ENCODE measurements around the gene CIBAR2.

The CIBAR2 gene

DNA sequence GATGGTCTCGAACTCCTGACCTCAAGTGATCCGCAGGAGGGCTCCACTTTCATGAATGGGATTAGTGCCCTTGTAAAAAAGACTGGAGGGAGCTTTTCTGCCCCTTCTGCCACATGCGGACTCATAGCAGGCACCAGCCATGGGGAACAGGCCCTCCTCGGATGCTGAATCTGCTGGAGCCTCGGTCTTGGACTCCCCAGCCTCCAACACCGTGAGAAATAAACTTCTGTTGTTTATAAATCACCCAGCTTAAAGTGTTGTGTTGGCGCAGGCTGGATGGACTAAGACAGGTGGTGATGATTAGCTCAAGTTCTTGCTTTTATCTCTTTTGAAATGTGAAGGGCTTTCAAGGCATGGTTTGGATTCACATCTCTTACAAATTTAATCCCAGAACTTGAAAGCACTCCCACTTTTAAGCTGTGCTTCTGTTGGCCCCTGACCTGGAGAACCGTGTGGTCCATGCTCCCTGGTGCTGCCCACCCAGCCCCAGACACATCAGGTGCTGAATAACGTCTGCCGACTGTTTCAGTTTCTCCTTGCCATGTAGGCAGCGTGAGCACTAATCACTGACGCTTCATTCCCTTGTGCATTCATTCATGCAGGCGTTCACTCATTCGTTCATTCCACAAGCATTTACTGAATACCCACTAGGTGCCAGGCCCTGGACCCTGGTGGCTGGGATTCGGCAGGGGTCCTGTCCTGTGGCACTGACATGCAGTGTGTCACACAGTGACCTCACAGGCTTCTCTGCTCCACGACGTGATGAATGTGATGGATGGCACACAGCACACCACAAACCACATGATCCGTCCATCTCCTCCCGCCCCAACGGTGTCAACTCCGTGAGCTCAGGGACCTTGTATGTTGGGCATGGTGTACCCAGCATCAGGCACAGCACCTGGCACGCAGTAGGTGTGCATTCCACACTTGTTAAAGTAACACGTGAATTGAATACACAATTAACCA, 8.9 kb downstream of the CIBAR2 start:
- DNase-seq (ENCODE audit: low read depth in 2 of 2): no peak

DNA sequence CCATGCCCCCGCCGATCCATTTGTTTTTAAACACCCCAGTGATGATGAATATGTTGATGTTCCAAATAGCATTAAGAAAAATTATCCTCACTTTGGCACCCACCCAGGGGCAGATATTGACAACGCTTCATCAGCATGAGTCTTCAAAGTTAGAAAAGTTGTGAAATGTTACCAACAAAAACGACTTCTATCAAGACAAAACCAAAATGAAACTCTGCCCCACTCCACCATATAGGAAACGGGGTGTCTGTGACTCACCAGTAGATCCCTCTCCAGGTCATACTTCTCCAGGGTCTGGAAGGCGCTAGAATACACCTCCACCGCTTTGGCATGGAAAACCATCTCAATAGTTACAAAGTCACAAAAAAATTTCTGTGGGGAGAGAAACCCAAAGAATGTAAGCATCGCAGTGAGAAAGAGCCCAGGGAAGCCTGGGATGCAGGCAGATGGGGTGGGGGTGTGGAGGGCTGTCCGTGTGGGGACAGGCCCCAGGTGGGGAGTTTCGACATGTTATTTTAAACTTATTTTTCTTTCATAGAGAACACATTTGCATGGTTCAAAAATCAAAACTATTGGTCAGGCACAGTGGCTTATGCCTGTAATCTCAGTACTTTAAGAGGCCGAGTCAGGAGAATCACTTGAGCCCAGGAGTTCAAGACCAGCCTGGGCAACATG, 10.2 kb downstream of the CIBAR2 start:
- DNase-seq (ENCODE audit: low read depth in 2 of 2): no peak

DNA sequence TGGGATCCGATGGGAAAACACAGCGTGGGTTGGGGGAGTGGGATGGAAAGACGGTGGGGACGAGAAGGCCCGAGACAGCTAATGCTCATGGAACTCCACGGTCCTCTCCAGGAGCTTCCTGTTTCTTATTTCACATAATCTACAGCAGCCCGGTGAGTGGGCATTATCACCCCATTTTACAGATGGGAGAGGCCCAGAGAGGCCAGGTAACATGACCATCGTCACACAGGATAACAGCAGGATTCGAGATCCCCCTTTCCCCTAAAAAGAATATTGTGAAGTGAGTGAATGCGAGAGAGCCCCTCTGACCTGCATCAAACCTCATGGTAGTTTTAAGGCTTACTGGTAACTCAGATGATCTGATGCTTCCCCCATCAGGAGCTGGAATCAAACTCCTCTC, 12.0 kb downstream of the CIBAR2 start:
- DNase-seq (ENCODE audit: low read depth in 2 of 2): no peak

DNA sequence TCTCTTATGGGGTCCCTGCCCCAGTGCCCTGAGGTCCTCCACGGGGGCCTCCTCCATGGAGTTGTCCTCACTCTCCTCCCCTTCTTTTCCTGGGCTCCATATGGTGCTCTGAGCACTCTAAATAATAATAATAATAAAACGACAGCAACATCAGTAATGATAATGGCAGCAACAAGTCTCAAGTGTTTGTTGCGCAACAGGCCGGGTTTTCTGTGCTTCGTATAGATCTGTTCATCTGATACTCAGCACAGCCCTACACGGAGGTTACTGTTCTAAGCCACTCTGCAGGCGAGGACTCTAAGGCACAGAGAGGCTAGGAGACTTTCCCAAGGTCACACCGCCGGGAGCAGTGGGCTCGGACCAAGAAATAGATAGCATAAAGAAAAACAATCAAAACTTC, 13.7 kb downstream of the CIBAR2 start:
- DNase-seq (ENCODE audit: low read depth in 2 of 2): no peak

DNA sequence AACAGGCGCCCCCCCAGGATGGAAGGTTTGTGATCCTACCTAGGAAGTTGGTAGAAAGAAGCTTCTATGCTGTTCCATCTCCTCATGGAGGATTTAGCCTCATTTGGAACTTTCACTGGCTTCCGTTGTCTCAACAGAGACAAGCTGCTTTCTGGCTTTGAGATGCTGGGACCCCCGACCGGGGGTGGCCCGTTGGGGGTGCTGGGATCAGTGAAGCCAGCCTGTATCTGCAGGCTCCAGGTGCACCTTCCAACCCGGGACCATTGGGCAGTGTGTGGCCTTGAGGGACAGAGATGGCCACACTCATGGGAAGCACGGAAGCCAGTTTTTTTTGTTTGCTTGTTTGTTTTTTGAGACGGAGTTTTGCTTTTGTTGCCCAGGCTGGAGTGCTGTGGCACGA, 15.4 kb downstream of the CIBAR2 start:
- DNase-seq (ENCODE audit: low read depth in 2 of 2): no peak

DNA sequence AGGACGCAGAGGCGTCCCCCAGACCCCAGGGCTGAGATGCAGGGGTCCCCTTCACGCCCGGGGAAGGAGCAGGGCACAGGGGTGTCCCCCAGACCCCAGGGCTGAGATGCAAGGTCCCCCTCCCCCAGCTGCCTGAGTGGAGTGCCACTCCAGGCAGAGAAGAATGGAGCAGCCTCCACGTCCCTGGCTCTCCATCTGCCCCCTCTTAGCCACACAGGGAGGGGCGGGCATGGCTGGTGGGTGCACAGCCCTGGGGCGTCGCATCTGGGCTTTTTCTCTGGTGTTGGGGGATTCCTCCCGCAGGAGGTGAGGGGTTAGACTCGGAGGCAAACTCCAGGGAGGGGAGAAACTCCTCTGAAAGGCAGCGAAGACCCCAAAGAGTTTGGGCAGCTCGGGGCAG, 17.5 kb downstream of the CIBAR2 start:
- no peak for DNase-seq (ENCODE audit: low read depth in 2 of 2)

DNA sequence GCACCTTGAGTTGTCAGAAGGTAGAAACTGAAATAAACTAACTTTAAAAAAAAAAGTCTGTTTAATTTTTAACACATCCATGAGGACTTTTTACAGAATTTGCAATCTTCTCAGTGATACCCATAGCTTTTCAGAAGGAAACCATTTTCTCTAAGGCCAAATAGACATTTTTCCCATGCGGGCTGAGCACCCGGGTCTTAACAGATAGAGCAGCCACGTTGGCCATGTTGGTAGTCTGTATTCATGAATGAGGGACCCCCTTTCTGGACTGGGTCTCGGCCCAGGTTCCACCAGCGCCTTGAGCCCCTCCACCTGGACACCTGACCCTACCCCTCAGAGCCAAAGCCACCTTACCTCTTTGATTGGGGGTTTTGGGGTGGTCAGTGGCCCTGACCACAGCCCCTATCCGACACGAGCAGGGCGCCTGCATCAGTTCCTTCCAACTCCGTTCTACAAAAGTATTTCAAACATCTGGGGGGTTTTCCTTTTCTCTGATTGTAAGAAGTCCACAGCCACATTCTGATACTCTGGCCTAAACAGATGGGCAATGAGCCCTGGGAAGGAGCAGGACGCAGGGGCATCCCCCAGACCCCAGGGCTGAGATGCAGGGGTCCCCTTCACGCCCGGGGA, 18.0 kb downstream of the CIBAR2 start:
- no peak for DNase-seq (ENCODE audit: low read depth in 2 of 2)

DNA sequence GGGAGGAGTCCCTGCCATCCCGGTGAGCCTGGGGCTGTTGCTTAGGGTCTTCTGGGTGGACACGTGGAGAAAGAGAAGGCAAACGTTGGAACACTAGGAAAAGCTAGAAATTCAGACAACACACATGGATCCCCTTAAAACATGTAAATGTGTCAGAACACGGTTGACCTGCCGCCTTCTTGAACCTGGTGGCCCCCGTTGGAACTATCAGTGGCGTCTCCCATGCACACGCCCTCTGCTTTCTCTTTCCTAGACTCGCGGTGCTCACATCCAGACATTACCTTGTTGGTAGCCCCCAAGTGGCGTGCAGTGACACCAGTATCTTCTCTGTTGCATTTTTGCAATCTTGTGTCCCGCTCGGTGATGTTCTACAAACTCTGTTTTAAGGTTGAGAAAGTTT, 18.6 kb downstream of the CIBAR2 start:
- no peak for DNase-seq (ENCODE audit: low read depth in 2 of 2)

DNA sequence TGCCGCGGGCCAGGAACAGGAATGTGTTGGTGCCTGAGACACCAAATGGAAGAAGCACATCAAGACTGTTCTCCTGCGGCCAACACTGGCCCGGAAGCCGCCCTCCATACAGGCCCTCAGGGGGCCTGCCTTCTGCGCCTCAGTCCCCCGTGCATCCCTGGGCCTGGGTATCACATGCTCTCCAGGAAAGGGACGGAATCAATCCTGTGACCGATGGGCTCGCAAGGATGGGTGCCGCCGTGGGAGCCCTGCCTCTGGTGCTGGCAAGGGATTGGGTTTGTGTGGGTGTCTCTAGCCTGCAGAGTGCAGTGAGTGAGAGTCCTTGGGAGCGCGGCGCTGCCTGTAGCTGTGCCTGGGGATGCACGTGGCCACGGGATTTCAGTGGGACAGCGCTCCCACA, 19.4 kb downstream of the CIBAR2 start:
- DNase-seq (ENCODE audit: low read depth in 2 of 2): no peak

DNA sequence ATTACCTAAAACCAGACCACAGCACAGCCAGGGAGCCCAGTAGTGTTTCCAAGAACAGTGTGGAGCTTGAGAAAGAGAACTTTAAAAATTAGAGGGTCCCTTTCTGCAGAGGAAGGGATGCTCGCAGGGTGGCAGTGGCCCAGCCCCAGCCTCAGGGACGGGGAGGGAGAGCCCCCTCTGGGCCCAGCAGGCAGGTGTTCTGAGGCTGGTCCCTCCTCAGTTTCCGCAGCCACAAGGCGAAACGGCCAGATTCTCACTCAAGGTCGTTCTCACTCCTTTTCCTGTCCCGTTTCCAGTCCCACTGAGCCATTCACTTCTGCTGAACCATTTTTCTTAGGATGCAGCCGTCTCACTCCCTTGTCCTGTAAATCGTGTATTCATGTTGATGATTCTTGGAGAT, 20.0 kb downstream of the CIBAR2 start:
- DNase-seq (ENCODE audit: low read depth in 2 of 2): no peak

DNA sequence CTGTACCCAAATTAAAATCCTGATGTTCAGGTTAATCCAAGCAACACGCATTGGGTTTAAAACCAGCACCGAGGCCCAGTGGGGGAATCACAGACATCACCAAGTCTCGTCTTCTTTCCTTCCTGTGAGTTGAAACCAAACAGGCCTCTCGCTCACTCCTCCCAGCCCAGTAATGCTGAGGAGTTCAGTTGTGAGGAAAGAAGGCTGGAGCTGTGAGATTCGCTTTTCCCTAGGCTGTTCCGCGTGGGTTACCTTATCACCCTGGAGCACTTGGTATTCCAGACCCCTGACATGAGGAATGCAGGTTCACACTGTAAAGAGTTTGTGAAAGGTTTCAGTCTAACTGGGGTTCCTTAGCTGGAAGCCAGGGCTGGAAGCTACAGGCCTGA, 20.8 kb downstream of the CIBAR2 start:
- DNase-seq (ENCODE audit: low read depth in 2 of 2): no peak

DNA sequence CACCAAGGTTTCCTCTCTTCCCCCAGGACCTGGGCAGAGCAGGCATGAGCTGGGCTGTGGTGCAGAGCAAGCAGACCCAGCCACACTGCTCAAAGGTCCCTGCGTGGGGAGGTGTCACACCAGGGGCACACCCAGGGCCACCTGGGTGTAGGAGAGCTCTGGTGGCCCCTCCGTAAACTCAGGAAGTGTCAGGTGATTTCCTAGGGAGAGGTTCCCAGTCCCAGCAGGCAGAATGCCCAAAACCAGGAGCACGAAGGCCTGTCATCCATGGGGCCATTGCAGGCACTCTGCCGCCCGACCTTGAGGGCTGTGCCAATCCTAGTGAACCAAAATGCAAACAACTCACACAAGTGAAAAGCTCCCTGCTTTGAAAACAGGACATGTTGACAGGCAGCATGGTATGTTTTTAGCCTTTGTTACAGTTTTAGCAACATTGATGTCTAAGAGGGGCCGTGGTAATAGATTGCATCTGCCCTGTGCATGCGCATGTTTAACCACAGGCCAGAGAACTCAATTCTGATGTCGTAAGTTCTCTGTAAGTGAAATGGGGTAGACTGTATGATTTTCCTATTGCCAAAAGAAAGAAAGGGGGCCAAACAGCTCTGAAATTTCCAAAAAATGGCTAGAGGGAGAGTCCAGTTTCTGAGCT, 21.3 kb downstream of the CIBAR2 start:
- no peak for DNase-seq (ENCODE audit: low read depth in 2 of 2)

DNA sequence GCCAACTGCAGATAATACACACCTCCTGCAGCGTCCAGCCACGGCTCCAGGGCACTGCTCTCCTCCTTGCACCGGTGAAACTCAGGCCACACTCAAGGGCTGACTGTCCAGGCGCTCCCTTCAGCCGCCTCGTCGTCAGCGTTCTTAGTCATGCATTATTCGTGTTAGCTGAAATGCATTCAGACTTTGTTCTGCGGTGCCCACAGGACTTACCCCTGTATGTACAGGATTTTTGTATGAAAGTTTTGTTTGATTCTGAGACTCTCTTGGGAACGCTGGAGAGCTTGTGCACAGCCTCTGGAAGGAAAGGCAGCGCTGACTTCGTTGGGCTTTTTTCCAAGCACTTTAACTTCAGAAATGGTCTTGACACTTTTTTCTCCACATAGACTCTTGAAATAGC, 22.1 kb downstream of the CIBAR2 start:
- no peak for DNase-seq (ENCODE audit: low read depth in 2 of 2)

DNA sequence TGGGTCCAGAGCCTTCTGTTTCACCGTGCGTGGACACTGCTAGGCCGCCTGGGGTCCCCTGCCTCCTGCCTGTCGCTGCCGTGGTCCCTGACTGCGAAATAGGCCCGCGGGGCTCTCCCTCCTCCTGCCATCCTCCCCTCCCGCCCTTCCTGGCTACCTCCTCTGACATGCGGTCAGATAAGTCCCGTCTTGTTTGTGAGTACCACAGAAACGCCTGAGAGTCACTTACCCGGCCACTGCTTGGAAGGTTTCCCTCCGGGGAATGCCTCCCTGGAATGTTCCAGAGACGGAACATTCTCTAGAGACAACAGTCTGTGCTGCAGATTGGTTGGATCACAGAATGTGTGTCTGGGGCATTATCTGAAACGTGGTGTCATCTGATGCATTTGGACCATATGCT, 22.7 kb downstream of the CIBAR2 start:
- no peak for DNase-seq (ENCODE audit: low read depth in 2 of 2)

DNA sequence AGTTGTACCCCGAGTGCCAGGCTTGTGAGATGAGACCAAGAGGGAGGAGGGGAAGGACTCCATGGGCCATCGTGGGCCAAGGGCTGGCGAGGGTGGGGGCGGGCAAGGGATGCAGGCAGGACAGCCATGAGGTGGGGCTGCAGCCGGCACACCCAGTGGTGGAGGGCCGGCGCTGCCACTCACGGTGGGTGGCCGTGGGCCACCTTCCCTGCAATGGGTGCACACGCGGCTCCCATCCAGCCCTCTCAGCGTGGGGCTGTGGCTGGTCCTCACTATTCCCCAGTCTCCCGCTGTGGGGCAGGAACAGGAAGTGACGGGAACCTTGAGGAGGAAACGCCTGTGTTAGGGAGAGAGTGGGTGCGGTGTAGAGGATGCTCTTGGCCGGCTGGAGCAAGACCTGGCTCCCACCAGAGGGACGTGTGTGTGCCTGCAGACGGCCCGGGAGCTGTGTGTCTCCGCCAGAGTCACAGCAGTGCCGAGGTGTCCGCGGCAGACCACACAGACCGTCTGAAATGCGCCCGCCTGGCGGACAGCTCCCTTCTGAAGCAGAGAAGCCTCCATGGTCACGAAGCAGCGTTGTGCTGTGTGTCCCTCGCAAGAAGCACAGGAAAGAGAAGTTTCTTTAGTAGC, 23.6 kb downstream of the CIBAR2 start:
- DNase-seq (ENCODE audit: low read depth in 2 of 2): no peak

DNA sequence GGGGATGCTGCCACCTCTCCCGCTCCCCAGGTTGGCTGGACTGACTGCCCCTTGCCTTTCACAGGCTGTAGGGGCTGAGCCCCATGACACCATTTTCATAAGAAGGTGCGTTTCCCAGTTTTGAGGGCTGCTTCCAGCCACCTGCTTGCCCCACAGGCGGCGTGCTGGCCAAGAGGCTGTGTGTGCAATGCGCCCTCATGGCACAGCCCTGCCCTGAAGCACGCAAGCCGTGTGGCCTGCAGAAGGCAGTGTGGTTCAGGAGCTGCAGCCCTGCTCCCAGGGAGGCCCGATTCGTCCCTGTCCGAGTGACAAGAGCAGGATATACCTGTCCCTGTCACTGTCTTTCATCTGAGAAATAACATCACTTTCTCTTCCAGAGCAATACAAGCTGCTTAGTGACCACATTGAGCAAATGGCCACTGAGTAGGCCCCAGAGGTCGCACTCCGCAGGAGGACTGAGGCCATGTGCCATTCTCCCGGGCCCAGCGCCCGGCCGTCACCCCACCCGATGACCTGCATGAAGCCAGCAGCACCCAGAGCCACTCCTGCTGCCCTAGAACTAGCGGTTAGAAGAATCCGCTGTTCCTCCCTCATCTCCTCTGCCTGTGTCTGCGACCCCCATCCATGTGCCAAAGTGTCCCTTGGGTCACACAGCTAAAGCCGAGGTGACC, 24.2 kb downstream of the CIBAR2 start:
- DNase-seq (ENCODE audit: low read depth in 2 of 2): no peak

DNA sequence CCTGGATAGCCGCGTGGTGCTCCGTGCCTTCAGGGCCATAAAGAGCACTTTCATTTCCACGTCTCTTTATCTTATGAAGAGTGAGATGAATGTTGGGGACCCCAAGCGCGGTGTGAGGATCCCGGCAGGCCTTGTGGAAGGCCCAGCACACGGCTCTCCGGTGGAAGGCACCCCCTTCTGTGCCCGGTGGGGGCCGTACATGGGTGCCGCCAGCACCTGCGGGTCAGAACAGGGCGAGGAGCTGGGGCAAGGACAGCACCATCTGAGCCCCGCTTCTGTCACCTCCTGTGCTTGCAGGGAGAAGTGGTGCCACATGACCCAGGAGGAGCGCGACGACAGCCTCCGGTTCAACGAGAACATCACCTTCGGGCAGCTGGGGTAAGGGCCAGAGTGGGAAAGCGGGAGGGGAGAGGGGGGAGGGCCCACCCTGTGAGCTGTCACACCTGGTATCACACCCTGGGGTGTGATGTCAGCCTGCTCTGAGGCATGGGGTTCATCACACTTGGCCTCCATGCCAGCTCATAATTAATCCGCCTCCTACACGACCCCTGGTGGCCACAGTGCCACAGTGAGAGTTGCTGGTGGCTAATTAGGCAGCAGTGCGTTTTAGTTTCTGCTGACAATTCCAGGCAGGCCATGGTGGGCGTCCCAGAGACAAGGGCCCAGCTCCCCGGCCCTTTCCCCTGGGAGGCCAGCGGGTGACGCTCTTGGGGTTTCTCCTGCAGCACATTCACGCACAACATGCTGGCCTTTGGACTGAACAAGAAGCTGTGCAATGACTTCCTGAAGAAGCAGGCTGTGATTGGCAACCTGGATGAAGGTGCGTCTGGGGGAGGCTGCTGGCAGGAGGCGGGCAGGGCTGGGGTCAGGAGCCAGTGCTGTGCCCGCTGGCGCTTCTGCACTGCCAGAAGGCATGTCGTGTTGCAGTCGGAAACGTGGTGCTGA, 25.7 kb downstream of the CIBAR2 start:
- DNase-seq (ENCODE audit: low read depth in 2 of 2): peak; percentile 43 to 66

DNA sequence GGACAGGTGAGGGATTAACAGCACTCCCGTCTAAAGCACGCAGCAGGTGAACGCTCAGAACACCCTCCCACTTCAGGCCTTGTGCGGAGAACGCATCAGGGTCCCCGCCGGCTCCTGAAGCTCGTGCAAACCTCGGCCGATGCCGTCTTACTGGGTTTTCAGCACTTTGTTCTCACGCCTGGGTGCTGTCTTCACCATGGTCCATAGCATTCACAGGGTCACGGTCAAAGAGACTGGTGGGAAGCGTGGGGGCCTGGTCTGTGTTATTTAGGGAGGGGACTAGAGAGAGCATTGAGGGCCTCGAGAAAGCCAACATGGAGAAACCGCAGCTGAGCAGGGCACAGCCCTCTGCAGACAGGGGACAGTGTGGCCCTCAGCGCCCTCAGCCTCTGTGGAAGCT, 26.6 kb downstream of the CIBAR2 start:
- no peak for DNase-seq (ENCODE audit: low read depth in 2 of 2)

DNA sequence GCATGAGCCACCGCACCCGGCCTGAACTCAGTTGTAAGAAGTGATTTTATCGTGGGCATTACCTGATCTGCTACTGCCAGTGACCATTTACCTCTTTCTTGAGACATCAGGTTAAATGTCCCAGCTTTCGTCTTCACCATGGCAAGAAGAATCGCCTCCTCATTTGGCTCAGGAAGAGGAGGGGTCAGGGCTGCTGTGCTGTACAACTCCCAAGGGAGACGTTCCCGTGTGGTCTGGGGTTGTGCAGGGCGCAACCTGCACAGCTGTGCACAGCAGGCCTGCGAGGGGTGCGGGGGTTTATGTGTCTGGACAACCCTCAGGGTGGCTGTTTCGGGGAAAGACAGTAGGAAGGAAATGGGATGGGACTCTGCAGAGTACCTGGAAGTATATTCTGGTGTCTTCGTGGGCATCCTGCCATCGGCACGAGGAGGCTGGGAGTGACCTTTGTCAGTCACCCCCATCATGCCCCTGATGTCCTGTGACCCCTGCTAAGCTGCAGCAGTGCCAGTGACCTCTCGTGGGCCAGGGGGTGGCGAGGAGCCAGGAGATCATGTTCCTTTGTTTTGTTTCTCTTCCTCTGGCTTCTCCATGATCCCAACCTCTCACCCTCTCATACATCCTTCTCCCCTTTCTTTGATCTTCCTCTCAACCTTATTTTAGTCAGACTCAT, 27.3 kb downstream of the CIBAR2 start:
- DNase-seq (ENCODE audit: low read depth in 2 of 2): no peak

Data from stimulated activated CD8-positive, alpha-beta memory T cell treated with anti-CD3 and anti-CD28 coated beads, Interleukin-15, amount 100 ng/mL, for 48 hours (primary cell).